Stimulated activated CD4-positive, alpha-beta T cell treated with anti-CD3 and anti-CD28 coated beads, Interleukin-12 subunit alpha, Interleukin-12 subunit beta, amount 100 ng/mL, for 24 hours (primary cell): ENCODE data around the gene MRPL58.
"Not testable (repeated sequence)": the region's sequence is repeated elsewhere in the genome, so short reads cannot be mapped to it uniquely, and the experiment has no call there.

Experiments
- DNase-seq, 2 experiments: peaks; one replicate each; pipeline ENCODE4 v3.0.0-alpha.2; 2020; ENCODE audit warnings: low read depth in 2 of 2

The MRPL58 gene

DNA sequence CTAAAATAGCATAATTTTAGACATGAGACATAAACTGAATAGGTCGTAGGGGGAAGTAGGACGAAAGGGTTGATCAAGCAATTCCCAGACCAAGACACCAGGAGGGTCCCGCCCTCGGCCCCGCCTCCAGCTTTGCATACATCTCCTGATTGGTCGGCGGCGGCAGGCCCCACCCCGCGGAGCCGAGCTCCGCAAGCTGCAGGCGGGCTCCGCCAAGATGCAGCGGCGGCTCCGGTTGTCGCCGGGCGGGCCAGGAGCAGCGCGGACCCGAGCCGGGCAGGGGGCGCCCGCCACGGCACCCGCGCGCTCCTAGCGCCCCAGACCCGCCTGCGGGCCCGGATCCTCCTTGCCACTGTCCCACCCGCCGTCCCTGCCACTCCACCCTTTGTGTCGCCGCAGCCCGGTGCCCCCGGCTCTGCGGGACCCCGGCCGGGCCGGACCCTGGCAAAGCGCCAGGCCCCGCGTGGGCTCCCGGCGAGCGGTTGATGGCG is 25.0 kb upstream of the MRPL58 start, which contains the start of gene CDR2L:
TSS of gene CDR2L (plus strand) at position 215 of the 491 bp plus-strand sequence. CDS start 412 bp downstream, outside the sequence.
- peak; percentile 78 to 93 for DNase-seq

DNA sequence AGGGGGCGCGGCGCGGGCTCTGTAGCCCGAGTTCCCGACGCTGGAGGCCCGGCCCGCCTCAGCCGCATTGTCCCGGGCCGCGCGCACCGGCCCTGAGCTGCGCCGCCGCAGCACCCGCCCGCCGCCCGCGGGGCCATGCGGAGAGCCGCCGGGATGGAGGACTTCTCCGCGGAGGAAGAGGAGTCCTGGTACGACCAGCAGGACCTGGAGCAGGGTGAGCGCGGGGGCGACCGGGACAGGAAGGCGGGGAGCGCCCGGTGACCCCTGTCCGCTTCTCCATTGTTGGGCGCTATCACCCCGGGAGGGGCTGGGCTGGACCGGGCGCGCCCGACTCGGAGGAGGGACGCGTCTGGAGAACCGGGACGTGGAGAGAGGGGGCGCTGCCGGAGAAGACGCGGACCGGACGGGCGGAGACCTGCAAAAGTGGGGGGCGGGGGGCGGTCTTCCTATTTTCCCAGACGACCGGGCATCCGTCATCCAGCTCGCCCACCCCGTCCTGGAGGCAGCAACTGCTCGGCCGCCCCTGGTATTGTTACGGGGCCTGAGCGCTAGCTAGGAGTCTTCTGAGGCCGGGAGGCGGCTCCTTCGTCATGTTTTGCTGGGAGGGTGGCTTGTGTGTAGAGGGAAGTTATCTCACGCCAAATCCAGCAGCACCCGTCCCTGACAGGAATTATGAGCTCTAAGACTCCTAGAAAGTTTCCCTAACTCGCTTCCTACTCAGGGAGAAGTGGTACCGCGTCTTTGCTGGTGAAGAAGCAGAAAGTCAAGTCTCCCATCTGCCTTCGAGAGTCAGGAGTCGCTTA is 24.4 kb upstream of the MRPL58 start:
- DNase-seq = no peak

DNA sequence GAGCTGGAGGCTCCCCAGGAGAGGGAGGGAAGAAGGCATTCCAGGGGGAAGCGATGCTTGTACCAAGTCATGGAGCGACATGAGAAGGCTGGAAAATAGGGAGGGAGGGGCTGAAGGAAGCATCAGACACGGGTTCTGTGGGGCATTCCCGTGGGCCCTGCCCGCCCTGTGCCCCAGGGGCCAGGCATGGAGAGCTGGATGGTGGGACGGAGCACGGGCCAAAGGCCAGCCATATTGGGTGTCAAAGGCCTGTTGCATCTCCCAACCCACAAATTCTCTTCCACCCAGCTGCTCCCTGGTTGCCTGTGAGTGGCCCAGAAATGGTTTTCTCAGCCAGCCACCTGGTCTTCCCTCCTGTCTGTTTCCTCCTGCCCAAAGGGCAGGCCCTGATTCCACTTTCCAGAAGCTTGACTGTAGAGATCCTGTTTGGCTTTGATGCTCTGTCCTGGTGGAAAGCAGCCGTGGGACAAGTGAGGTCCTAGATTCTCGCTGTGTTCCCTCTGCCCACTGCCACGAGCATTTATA is 21.8 kb upstream of the MRPL58 start:
- no peak for DNase-seq

DNA sequence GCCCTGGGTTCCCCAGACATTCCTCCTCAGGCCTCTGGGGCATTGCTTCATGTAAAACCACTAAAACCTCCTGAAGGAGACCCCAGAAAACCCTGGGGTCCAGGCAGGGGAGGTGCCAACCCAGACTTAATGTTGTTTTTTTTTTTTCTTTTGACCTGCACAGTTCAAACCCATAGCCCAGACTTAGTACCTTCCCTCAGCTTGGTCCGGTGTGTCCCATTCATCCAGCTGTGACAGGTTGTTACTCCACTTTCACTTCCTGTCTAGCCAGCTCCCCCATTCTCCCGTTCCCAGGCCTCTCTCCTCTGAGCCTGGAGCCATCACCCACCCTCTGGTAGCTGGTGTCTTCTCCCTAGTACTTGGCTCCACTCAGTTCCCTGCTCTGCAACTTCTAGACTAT is 20.2 kb upstream of the MRPL58 start:
- no peak for DNase-seq

DNA sequence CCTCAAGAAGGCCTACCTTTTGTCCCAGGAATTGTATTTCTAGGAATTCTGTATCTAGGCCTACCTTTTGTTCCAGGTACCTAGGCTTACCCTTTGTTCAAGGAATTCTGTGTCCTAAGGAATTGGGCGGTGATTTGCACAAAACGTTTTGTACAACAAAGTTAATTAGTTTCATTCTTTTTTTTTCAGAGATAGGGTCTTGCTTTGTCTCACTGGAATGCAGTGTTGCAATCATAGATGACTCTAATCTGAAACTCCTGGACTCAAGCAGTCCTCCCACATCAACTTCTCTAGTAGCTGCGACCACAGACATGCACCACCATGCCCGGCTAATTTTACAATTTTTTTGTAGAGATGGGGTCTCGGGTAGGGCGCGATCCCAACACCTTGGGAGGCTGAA is 18.0 kb upstream of the MRPL58 start:
- no peak for DNase-seq

DNA sequence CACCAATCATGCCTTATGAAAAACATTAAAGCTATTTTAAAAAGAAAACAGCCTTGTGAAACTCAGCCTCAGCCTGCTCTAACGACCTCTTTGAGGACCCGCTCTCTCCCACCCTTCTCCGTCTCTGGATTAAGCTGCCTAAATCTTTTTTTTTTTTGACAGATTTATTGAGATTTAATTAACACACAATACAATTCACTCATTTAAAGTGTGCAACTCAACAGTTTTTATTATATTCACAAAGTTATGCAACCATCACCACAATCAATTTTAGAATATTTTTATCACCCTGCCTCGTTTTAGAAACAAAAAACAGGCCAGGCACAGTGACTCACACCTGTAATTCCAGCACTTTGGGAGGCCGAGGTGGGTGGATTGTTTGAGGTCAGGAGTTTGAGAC is 16.6 kb upstream of the MRPL58 start:
- DNase-seq = no peak

DNA sequence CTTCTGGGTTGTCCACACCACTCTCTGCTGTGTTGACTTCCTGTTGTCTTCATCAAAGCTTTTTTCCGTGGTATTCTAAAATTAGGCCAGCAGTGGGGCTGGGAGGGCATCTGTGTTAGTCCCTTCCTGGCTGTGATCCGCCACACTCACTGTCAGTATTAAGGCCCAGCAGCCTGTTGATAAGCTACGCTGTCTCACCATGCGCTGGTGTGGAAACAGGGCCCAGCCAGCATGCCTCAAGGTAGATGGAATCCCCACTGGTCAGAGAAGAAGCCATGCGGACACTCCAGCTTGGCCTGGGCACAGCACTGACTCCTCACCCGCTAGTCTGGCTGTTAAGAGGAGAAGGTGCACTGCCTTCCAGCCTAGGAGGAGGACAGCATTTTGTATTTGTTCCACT is 13.7 kb upstream of the MRPL58 start:
- no peak for DNase-seq

DNA sequence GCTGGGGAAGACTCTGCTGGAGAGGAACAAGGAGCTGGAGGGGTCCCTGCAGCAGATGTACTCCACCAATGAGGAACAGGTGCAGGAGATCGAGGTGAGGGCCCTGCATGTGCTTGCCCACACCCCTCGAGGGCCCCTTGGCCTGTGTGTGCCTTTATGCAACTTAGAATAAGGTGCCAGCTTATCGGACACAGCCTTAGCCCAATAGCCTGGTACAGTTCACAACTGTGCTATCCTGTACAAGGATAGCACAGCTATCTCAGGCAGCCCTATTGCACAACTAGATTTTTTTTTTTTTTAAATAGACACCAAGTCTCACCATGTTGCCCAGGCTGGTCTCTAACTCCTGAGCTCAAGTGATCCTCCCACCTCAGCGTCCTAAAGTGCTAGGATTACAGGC is 12.9 kb upstream of the MRPL58 start:
- DNase-seq = no peak

DNA sequence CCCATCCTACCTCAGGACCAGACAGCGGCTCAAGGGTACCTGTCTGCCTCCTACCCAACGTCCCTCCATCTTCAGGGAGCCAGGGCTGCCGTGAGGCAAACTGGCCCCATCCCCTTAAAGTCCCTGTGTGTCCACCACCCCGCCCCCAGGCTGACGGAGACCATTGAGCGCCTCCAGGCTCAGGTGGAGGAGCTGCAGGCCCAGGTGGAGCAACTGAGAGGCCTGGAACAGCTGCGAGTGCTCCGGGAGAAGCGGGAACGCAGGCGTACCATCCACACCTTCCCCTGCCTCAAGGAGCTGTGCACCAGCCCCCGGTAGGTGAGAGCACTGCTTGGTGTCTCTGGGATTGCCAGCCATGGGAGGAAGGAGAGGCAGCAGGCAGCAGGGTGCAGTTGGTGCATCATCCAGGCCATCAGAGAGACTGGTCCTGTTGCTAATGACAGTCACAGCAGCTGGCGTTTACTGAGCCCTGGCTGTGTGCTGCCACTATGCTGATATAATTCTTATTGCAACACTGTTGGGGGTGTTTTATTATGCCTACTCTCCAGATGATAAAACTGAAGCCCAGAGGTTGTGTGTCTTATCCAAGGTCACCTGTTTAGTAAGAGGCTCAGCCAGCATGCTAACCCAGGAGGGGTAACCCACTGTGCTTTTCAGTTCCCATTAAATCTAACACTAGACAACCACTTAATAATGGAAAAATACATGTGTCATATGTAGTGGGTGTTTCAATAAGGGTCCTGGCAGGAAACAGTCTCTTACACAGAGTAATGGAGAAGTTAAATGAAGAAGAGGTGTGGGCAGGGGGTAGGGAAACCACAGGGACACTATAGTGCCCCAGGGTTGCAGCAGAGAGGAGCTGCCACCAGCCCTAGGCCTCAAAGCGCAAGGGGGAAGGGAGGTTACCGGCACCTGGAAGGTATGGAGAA is 10.3 kb upstream of the MRPL58 start:
- DNase-seq = no peak

DNA sequence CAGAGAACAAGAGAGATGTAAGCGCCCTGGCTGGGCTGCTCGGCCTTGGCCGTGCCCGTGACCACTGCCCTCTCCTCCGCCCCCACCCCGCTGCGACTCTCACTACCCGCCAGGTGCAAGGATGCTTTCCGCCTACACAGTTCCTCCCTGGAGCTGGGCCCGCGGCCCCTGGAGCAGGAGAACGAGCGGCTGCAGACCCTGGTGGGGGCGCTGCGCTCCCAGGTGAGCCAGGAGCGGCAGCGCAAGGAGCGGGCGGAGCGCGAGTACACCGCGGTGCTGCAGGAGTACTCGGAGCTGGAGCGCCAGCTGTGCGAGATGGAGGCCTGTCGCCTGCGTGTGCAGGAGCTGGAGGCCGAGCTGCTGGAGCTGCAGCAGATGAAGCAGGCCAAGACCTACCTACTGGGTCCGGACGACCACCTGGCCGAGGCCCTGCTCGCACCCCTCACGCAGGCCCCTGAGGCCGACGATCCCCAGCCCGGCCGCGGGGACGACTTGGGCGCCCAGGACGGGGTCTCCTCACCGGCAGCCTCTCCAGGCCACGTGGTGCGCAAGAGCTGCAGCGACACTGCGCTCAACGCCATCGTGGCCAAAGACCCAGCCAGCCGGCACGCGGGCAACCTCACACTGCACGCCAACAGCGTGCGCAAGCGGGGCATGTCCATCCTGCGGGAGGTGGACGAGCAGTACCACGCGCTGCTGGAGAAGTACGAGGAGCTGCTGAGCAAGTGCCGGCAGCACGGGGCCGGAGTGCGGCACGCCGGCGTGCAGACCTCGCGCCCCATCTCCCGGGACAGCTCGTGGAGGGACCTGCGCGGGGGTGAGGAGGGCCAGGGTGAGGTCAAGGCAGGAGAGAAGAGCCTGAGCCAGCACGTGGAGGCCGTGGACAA is 9.2 kb upstream of the MRPL58 start:
- DNase-seq = no peak

DNA sequence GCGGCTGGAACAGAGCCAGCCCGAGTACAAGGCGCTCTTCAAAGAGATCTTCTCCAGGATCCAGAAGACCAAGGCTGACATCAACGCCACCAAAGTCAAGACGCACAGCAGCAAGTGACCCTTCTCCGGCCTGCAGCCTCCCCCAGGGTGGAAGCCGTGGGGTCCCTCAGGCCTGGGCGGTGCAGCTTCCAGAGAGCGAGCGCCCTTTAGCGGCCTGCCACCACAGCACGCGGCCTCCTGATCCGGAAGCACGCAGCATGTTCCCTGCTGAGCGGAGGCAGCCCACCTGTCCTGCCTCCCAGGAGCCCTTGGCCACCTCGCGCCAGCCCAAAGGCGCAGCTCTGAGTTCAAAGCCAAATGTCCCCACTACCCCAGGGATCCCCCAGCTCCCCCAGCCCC is 8.5 kb upstream of the MRPL58 start:
- no peak for DNase-seq

DNA sequence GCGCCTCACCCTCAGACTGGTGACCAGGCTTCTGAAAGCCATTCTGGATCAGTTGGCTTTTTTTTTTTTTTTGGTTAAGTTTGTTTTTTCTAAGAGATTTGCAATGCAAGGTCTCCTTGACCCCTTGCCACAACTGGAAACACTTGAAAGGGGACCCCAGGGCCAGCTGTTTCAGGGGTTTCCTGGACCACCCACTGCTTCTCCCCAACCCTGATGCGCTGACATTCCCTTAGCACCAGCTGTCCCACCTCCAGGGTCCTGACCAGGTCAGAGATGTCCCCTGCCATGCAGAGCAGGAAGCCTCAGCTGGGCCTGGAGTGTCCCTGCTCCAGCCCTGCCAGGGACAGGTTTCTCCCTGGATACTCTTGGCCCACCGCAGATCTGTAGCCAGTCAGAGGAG is 8.1 kb upstream of the MRPL58 start:
- DNase-seq = no peak

DNA sequence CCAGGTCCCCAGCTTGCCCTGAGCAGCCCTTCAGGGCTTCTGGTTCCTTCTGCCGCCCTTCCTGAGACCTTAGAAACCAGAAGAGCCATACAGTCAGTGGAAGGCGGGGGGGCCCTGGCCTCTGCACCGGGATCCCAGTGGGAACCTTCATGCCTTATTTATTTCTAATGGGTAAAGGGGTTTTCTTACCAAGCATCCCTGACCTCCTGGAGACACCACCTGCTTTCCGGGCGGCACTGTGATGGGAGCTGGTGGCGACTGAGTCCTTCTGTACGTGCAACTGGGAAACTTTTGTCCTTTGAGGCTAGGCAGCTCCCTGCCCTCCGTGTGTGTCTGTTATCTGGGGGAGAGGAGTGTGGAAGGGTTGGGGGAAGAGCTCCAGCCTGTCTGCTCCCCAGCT is 7.2 kb upstream of the MRPL58 start:
- no peak for DNase-seq

DNA sequence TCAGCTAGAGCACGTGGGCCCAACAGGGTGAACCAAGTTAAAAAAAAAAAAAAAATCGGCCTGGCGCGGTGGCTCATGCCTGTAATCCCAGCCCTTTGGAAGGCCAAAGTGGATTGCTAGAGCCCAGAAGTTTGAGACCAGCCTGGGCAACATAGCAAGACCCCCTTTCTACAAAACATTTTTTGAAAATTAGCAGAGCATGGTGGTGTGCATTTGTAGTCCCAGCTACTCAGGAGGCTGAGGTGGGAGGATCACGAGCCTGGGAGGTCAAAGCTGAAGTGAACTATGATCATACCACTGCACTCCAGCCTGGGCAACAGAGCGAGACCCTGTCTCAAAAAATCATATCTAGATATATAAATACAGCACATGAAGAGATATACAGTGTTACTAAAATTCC is 6.4 kb upstream of the MRPL58 start:
- DNase-seq = not testable (repeated sequence)

DNA sequence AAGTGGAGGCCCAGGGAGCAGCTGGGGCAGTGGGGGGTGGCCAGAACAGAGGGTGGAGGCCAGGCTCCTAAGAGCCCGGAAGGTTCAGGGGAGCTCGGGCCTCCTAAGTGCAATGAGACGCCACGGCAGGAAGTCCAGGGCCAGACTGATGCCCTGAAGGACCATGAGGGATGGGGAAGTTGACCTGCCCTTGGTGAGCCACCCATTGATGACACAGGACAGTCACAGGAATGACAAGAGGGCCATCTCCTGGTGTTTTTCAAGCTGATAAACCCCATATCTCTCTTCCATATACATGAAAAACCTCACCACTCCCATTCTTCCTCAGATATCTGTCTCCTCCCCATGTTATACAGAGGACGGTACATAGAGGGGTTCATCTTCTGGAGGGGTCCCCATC is 5.8 kb upstream of the MRPL58 start:
- DNase-seq = no peak

DNA sequence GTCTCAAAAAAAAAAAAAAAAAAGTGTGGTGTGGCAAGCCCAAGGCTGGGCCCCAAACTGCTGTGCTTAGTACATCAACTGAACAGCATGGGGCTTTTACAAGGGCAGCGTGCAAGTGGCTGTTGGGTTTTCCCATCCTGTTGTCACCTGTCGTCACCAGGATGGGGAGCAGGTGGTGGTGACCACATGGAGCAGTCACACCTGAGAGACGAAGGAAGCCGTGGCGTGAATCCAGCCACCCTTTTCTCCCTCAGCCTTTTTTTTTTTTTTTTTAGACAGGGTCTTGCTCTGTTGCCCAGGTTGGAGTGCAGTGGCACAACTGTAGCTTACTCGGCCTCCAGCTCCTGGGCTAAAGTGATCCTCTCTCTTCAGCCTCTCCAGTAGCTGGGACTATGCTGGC is 4.1 kb upstream of the MRPL58 start:
- no peak for DNase-seq

DNA sequence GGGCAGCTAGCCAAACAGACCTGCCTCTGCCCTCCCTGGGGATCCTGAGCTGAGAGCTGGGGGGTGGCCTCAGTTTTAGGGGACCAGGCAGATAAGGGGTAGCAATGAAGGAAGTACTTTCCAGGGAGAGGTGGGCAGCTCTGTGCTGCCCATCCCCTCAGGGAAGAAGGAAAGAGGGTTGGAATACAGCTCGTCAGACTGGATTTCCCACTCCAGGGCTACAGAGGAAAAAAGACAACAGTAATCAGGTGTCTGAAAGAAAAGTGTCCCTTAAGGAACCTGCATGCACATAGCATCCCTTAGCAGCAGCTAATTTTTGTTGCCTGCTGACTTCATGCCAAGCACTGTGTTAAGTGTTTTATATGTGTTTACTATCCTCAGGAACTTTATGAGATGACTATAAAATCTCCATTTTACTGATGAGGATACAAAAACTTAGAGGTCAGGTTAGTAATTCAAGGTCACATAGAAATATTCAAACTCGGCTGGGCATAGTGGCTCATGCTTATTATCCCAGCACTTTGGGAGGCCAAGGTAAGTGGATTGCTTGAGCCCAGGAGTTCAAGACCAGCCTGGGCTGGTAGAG is 3.2 kb upstream of the MRPL58 start:
- no peak for DNase-seq

DNA sequence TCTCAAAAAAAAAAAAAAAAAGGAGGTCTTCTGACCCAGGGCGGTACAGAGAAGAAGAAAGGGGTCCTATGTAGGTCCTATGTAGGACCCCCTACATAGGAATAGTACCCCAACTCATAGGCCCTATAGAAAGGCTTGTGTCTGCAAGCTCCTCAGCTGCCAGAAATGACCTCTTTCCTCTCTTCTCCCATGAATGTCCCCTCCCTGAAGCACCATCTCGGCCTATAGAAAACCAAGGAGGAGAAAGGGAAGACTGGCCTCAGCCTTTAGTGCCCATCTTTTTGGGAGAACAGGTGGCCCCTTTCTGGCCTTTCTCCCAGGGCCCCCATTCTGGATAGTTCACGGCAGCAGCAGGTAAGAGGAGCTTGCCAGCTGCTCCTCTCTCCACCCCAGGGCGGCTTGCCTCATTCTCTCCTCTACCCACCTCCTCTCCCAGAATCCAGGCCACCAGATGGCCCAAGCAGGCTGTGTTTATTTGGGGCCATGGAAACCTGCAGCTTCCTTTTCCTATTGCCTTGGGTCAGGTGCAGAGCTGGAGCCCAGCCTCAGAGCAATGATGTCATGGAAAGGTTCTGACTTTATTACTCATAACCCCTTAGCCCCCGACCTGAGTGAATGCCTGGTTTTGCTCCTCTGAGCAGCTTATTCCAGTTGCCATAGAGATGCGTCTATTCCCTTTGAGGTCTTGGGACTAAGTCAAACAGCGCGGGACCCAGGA is 1.6 kb upstream of the MRPL58 start:
- no peak for DNase-seq

DNA sequence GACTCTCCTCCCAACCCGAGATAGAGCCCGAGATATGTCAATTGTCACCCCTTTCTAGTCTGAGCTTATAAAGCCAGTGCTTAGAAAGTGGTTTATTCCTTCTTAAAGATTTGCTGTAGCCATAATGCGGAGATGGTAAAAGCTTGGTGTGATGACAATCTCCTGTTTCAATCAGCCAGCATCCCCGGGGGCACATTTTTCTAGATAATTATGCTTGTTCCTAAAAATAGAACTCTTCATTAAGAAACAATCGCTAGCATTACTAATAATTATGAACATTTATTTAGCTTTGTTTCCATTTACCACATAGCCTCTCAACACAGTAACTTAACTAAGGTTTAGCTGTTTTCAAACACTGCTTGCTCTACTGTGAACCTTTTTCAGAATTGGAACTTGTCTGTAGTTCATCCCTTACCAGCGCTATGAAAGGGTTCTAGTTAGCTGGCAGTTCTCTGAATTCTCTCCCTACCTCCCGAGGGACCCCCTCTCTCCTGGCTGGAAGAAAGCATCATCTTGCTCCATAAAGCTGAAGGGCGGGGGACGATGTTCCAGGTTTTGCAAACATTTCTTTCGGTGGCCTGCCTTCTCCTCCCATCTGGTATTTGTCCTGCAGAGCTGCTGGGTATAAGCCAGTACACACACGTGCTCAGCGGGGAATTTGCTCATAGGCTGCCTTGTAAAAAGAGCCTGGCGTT is 922 bp upstream of the MRPL58 start:
- DNase-seq = no peak

DNA sequence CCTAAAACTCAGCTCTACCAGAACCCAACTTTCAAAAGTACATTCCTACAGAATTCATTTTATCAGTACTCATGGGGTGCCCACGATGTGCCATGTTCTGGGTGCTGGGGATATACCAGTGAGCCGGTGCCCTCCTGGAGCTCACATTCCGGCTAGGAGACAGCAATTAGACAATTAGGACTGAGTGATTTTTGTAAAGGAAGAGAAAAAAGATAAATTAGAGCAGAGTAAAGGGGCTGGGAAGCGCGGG is 449 bp upstream of the MRPL58 start:
- DNase-seq = no peak
